OCI-LY7 (cell line): ENCODE measurements around the gene TGM2. TPM values are rescaled to one million over a fixed set of nuclear protein-coding genes. Genes with fewer than 3 reads are reported as not detected.

Experiments used
- BruUV-seq: library from RNA; stranded (reverse); fragments of 400-500 nt; replicated peaks from 2 replicates; lab custom pipeline; 2021; lab: Mats Ljungman, UMichigan
- CTCF ChIA-PET: fragments of 300-600 bp; sonication (Branson Sonifier 250); formaldehyde crosslinking; loops from one replicate; lab custom pipeline; 2022; ENCODE audit warnings: antibody characterized with exemption; ENCODE audit not compliant: unreplicated experiment; lab: Charles Lee
- POLR2A ChIA-PET: fragments of 300-600 bp; sonication (Branson Sonifier 250); formaldehyde crosslinking; loops from one replicate; lab custom pipeline; 2022; ENCODE audit warnings: antibody characterized with exemption; lab: Charles Lee
- DNase-seq: peaks from one replicate; pipeline ENCODE4 v3.0.0-alpha.2; 2015; ENCODE audit warnings: low spot score
- H2AFZ ChIP-seq: fragments of 200-600 bp; sonication (generic), shearing (Covaris generic); 2 replicates; pipeline ENCODE4 v1.6.1; 2014; ENCODE audit warnings: mild to moderate bottlenecking, antibody characterized with exemption, low read length, moderate library complexity
- H3K27ac ChIP-seq: fragments of 200-600 bp; sonication (generic); 2 replicates; pipeline ENCODE4 v1.5.1; 2014; ENCODE audit warnings: mixed run types, low read depth, mild to moderate bottlenecking, moderate library complexity, low read length, inconsistent platforms; ENCODE audit not compliant: poor library complexity, severe bottlenecking
- H3K36me3 ChIP-seq: fragments of 200-600 bp; sonication (generic); 2 replicates; pipeline ENCODE4 v1.6.1; 2014; ENCODE audit warnings: mild to moderate bottlenecking, antibody characterized with exemption, low read length, moderate library complexity, mixed read lengths; ENCODE audit not compliant: insufficient read depth
- H3K4me1 ChIP-seq: fragments of 200-600 bp; sonication (generic); 2 replicates; pipeline ENCODE4 v1.5.1; 2014; ENCODE audit warnings: mild to moderate bottlenecking, low read length; ENCODE audit not compliant: insufficient read depth, poor library complexity, severe bottlenecking
- H3K4me2 ChIP-seq: fragments of 200-600 bp; sonication (generic); 2 replicates; pipeline ENCODE4 v1.6.1; 2014; ENCODE audit warnings: mild to moderate bottlenecking, low read length
- H3K4me3 ChIP-seq: fragments of 200-600 bp; sonication (generic); 2 replicates; pipeline ENCODE4 v1.5.1; 2014; ENCODE audit warnings: mild to moderate bottlenecking, low read depth, low read length; ENCODE audit not compliant: poor library complexity, severe bottlenecking
- H3K79me2 ChIP-seq: fragments of 200-600 bp; sonication (generic); 2 replicates; pipeline ENCODE4 v1.6.1; 2016; ENCODE audit warnings: low read depth, mild to moderate bottlenecking, low read length, moderate library complexity, mixed read lengths; ENCODE audit not compliant: insufficient read depth
- H3K9me2 ChIP-seq: fragments of 200-600 bp; sonication (generic); 2 replicates; pipeline ENCODE4 v1.6.1; 2016; ENCODE audit warnings: mild to moderate bottlenecking, low read length, mixed read lengths; ENCODE audit not compliant: insufficient read depth
- H3K9me3 ChIP-seq: fragments of 200-600 bp; sonication (generic); 2 replicates; pipeline ENCODE4 v1.6.1; 2014; ENCODE audit warnings: mild to moderate bottlenecking, mixed run types, low read length, mixed read lengths
- H4K20me1 ChIP-seq: fragments of 200-600 bp; sonication (generic); 2 replicates; pipeline ENCODE4 v1.6.1; 2014; ENCODE audit warnings: mild to moderate bottlenecking, antibody characterized with exemption, low read length, moderate library complexity, mixed read lengths; ENCODE audit not compliant: insufficient read depth
- CTCF ChIP-seq: fragments of 200-600 bp; sonication (generic); conservative IDR thresholded peaks from 2 replicates; pipeline ENCODE4 v1.5.1; 2014; ENCODE audit warnings: mild to moderate bottlenecking, antibody characterized with exemption, low read length, moderate library complexity, mixed read lengths
- EZH2phosphoT487 ChIP-seq: fragments of 200-600 bp; sonication (generic); IDR thresholded peaks from 2 replicates; pipeline ENCODE4 v1.6.1; 2018; ENCODE audit warnings: low read depth, borderline replicate concordance, mild to moderate bottlenecking, mixed run types, antibody characterized with exemption, low read length, moderate library complexity, mixed read lengths
- intact Hi-C: fragments of 100-400 bp; cut with micrococcal nuclease; formaldehyde crosslinking; loops from one replicate; pipeline ENCODE4 v1.10.0; 2022; ENCODE audit not compliant: unreplicated experiment
- total RNA-seq, 2 experiments: library from RNA; depleted of rRNA in 1 of 2; stranded (reverse); fragments of >200 nt in 1 of 2; shearing (Covaris generic) in 1 of 2; gene quantifications; 2 replicates each; pipeline ENCODE4 v1.2.3, GENCODE V29; 2014 to 2022

Gene TGM2
- total RNA-seq, 2 experiments from 2014 or later, result not detected

GRCh38 chr20:38129248-38129865, 35.7 kb downstream of the TGM2 start:
- Histone ChIP-seq H3K4me3 (no peak overlapping the region), H3K79me2 (no peaks in the 10 kb centered on the region), H3K4me2 (no peak overlapping the region), H4K20me1 (no peaks in the 10 kb centered on the region), H3K4me1 (no peaks in the 10 kb centered on the region), H3K27ac (no peak overlapping the region), H2AFZ (no peak overlapping the region), H3K36me3 (no peaks in the 10 kb centered on the region), H3K9me2 (no peaks in the 10 kb centered on the region), H3K9me3 (no peaks in the 10 kb centered on the region)
- DNase-seq, result no peak
- intact Hi-C loops, result no loop called here
- ChIA-PET POLR2A (interaction anchor here (0.7 kb wide), 2 partner anchors 16 to 488 kb away, joined by 3 read pairs; no protein-coding TSS in a partner anchor), CTCF (no interaction called here)
- no TSS peak for BruUV-seq
- no peak for TF ChIP-seq CTCF
- no peak for TF ChIP-seq EZH2phosphoT487

GRCh38 chr20:38128691-38129090, 36.4 kb downstream of the TGM2 start:
- H3K4me3 ChIP-seq, result no peak overlapping the region
- H4K20me1 ChIP-seq, result no peaks in the 10 kb centered on the region
- no peak overlapping the region for H3K27ac ChIP-seq
- H2AFZ ChIP-seq, result no peak overlapping the region
- intact Hi-C loops, result no loop called here
- no peaks in the 10 kb centered on the region for H3K9me3 ChIP-seq
- DNase-seq, result no peak
- no peak overlapping the region for H3K4me2 ChIP-seq
- no peaks in the 10 kb centered on the region for H3K4me1 ChIP-seq
- no peaks in the 10 kb centered on the region for H3K36me3 ChIP-seq
- no peaks in the 10 kb centered on the region for H3K9me2 ChIP-seq
- H3K79me2 ChIP-seq, result no peaks in the 10 kb centered on the region
- CTCF ChIA-PET, result no interaction called here
- BruUV-seq, result no TSS peak
- POLR2A ChIA-PET, result no interaction called here
- no peak for TF ChIP-seq CTCF
- TF ChIP-seq EZH2phosphoT487, result no peak

DNA sequence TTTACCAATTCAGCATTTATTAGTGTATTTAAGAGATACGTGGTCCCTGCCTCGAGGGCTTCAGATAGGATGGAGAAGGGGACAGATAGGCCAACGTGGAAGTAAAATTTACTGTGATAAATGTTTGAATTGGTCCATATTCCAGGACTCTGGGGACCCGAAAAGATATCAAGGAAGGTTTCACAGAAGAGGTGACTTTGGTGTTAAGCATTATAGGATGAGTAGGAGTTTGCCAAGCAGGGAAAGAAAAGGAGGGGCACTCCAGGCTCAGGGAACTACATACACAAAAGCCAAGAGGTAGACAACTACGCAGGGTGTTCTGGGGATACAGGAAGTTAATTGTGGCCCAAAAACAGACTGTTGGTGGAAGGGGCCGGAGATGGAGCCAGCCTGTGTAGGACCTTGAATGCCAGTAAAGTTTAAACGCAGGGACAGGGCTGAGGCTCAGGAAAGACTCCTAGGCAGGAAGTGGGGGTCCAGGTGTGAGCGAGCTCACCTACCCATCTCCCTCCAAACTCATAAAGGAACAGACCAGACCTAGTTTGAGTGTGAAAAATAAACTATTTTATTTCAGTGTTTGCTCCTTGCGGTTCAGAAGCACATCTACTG, 37.0 kb downstream of the TGM2 start:
- Histone ChIP-seq H3K4me1 (no peaks in the 10 kb centered on the region), H3K79me2 (no peaks in the 10 kb centered on the region), H2AFZ (no peak overlapping the region), H3K9me2 (no peaks in the 10 kb centered on the region), H3K36me3 (no peaks in the 10 kb centered on the region), H3K4me3 (no peak overlapping the region), H3K9me3 (no peaks in the 10 kb centered on the region), H4K20me1 (no peaks in the 10 kb centered on the region), H3K27ac (no peak overlapping the region), H3K4me2 (no peak overlapping the region)
- no peak for DNase-seq
- BruUV-seq, result no TSS peak
- ChIA-PET POLR2A (no interaction called here), CTCF (no interaction called here)
- intact Hi-C loops, result no loop called here
- TF ChIP-seq EZH2phosphoT487, result no peak
- TF ChIP-seq CTCF, result no peak
